ENCODE results near the gene IQGAP2.

The IQGAP2 gene

GRCh38 chr5:76445830-76446229 lies 42.7 kb downstream of the IQGAP2 start:
- TF ChIP-seq, protein P1, sequence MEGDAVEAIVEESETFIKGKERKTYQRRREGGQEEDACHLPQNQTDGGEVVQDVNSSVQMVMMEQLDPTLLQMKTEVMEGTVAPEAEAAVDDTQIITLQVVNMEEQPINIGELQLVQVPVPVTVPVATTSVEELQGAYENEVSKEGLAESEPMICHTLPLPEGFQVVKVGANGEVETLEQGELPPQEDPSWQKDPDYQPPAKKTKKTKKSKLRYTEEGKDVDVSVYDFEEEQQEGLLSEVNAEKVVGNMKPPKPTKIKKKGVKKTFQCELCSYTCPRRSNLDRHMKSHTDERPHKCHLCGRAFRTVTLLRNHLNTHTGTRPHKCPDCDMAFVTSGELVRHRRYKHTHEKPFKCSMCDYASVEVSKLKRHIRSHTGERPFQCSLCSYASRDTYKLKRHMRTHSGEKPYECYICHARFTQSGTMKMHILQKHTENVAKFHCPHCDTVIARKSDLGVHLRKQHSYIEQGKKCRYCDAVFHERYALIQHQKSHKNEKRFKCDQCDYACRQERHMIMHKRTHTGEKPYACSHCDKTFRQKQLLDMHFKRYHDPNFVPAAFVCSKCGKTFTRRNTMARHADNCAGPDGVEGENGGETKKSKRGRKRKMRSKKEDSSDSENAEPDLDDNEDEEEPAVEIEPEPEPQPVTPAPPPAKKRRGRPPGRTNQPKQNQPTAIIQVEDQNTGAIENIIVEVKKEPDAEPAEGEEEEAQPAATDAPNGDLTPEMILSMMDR (IDR thresholded peaks at IDR 0.05; ENCODE audit: insufficient read depth, low read length, poor library complexity, severe bottlenecking): no peak
- Histone ChIP-seq H3K36me3 (ENCODE audit: control insufficient read depth, insufficient read depth, low read length) (peaks cover 1% of the 10 kb centered on the region; the same call in 1 of the 2 replicates), H3K4me3 (replicated peaks; ENCODE audit: low read depth, low read length) (no peak overlapping the region), H3K27me3 (replicated peaks; ENCODE audit: control insufficient read depth, insufficient read depth, low read length) (no peaks in the 10 kb centered on the region)
- no peak for DNase-seq (ENCODE audit: extremely low read depth, insufficient read length)

- TF ChIP-seq, protein P1 (IDR thresholded peaks at IDR 0.05; ENCODE audit: insufficient read depth, low read length, poor library complexity, severe bottlenecking): no peak
- Histone ChIP-seq H3K36me3 (ENCODE audit: control insufficient read depth, insufficient read depth, low read length) (peaks cover 1% of the 10 kb centered on the region; the same call in 1 of the 2 replicates), H3K27me3 (replicated peaks; ENCODE audit: control insufficient read depth, insufficient read depth, low read length) (no peaks in the 10 kb centered on the region), H3K4me3 (replicated peaks; ENCODE audit: low read depth, low read length) (no peak overlapping the region)
- no peak for DNase-seq (ENCODE audit: extremely low read depth, insufficient read length)
These were observed 43.7 kb downstream of the IQGAP2 start for GRCh38 chr5:76446776-76447175.

- Histone ChIP-seq H3K27me3 (replicated peaks; ENCODE audit: control insufficient read depth, insufficient read depth, low read length) (no peaks in the 10 kb centered on the region), H3K4me3 (replicated peaks; ENCODE audit: low read depth, low read length) (no peak overlapping the region), H3K36me3 (ENCODE audit: control insufficient read depth, insufficient read depth, low read length) (peaks cover 1% of the 10 kb centered on the region; the same call in 1 of the 2 replicates)
- no peak for DNase-seq (ENCODE audit: extremely low read depth, insufficient read length)
- TF ChIP-seq, protein P1 (IDR thresholded peaks at IDR 0.05; ENCODE audit: insufficient read depth, low read length, poor library complexity, severe bottlenecking): no peak
These were observed 46.5 kb downstream of the IQGAP2 start for GRCh38 chr5:76449606-76450005.

GRCh38 chr5:76450054-76450453 lies 47.0 kb downstream of the IQGAP2 start:
- no peak for DNase-seq (ENCODE audit: extremely low read depth, insufficient read length)
- Histone ChIP-seq H3K36me3 (ENCODE audit: control insufficient read depth, insufficient read depth, low read length) (peaks cover 1% of the 10 kb centered on the region; the same call in 1 of the 2 replicates), H3K27me3 (replicated peaks; ENCODE audit: control insufficient read depth, insufficient read depth, low read length) (no peaks in the 10 kb centered on the region), H3K4me3 (replicated peaks; ENCODE audit: low read depth, low read length) (no peak overlapping the region)
- TF ChIP-seq, protein P1 (IDR thresholded peaks at IDR 0.05; ENCODE audit: insufficient read depth, low read length, poor library complexity, severe bottlenecking): no peak

DNA sequence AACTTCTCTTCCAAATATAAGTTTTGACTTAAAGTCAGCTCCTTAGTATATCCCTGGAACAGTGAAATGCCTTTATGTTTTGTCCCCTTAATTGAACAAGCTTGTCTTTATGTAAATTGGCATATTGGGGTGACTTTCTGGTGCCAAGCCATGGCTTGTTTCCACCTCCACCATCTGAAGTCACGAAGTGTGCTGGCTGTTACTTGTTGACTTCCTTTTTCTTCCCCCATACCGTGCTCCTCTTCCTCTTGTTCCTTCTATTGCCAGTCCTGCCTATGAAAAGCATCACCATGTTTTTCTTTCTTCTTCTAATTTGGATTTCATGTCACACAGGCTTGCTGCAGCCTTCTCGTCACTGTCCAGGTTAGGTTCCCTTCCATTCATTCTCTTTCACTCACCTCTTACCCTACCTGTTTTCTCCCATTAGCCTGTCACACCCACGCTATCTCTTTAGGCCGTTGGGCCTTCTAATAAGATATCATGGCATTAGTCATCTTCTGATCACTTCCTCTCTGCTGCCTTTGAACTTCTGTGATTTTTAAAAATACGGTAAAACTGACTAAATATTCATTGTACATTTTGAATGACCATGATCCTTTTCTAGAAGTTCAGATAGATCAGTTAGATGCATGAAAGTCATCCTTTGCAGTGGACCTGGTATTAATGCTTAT lies 48.1 kb downstream of the IQGAP2 start:
- Histone ChIP-seq H3K27me3 (replicated peaks; ENCODE audit: control insufficient read depth, insufficient read depth, low read length) (no peaks in the 10 kb centered on the region), H3K36me3 (ENCODE audit: control insufficient read depth, insufficient read depth, low read length) (peaks cover 1% of the 10 kb centered on the region; the same call in 1 of the 2 replicates), H3K4me3 (replicated peaks; ENCODE audit: low read depth, low read length) (no peak overlapping the region)
- no peak for DNase-seq (ENCODE audit: extremely low read depth, insufficient read length)
- TF ChIP-seq, protein P1 (IDR thresholded peaks at IDR 0.05; ENCODE audit: insufficient read depth, low read length, poor library complexity, severe bottlenecking): no peak

Measured in GM06990 (cell line).